RWPE1 (cell line): ENCODE data around the gene ADAMTS13.
"Not testable (repeated sequence)": the region's sequence is repeated elsewhere in the genome, so short reads cannot be mapped to it uniquely, and the experiment has no call there.

Experiments used
- CTCF ChIA-PET: fragments of 350-600 bp; sonication (Branson Sonifier 250); formaldehyde crosslinking; extraction: SDS; loops from one replicate; lab custom pipeline; 2021; lab: Yijun Ruan, JAX
- POLR2A ChIA-PET: fragments of 400-600 bp; formaldehyde crosslinking; extraction: SDS; loops from one replicate; lab custom pipeline; 2020; ENCODE audit warnings: antibody characterized with exemption; ENCODE audit not compliant: low non-redundant PET; lab: Yijun Ruan, JAX
- DNase-seq: peaks from one replicate; pipeline ENCODE4 v3.0.0; 2012; ENCODE audit warnings: low spot score
- H3K27ac ChIP-seq: fragments of 450-650 bp; 2 replicates; pipeline ENCODE4 v1.5.1; 2017
- CTCF ChIP-seq: fragments of 450-650 bp; conservative IDR thresholded peaks from 2 replicates; pipeline ENCODE4 v1.5.1; 2017; ENCODE audit warnings: low read depth, mild to moderate bottlenecking

The ADAMTS13 gene

GRCh38 chr9:133421615-133422542, at the start of gene ADAMTS13:
TSS of gene ADAMTS13 (plus strand) at chr9:133422367. CDS start at chr9:133422444, 77 bp downstream.
- TF ChIP-seq CTCF: no peak
- POLR2A ChIA-PET: no interaction called here

GRCh38 chr9:133374612-133375115, 47.5 kb upstream of the ADAMTS13 start:
- H3K27ac ChIP-seq: peak overlapping the region; percentile 92
- no peak for DNase-seq
- ChIA-PET POLR2A (no interaction called here), CTCF (interaction anchor here (0.6 to 0.9 kb wide), 3 partner anchors 14 to 112 kb away, joined by 3 to 4 read pairs (median 3); no protein-coding TSS in a partner anchor)
- TF ChIP-seq CTCF: no peak

More at GRCh38 chr9:133421615-133422542, at the start of gene ADAMTS13:
- peak within 1 kb of the TSS; percentile 46 for H3K27ac ChIP-seq
- CTCF ChIA-PET: interaction anchor here (0.7 kb wide), 1 partner anchor 486 kb away, joined by 6 read pairs; no protein-coding TSS in a partner anchor
- DNase-seq: no peak

GRCh38 chr9:133375116-133375723, 46.9 kb upstream of the ADAMTS13 start:
- peak overlapping the region; percentile 92 for H3K27ac ChIP-seq
- DNase-seq: peak; percentile 72
- TF ChIP-seq CTCF: peak; percentile 79
- ChIA-PET POLR2A (interaction anchor here (0.6 kb wide), 1 partner anchor 68 kb away, joined by 3 read pairs; no protein-coding TSS in a partner anchor), CTCF (interaction anchor here (0.6 to 0.9 kb wide), 2 partner anchors 44 to 111 kb away, joined by 3 to 4 read pairs; no protein-coding TSS in a partner anchor)

- CTCF ChIA-PET: interaction anchor here (0.6 to 1.4 kb wide), 4 partner anchors 18 to 360 kb away, joined by 3 to 4 read pairs (median 4); no protein-coding TSS in a partner anchor
Observed at GRCh38 chr9:133375724-133376654, 46.2 kb upstream of the ADAMTS13 start, which contains the start of the genes STKLD1 and SURF4. TSS of gene STKLD1 (plus strand) at chr9:133376366. CDS start at chr9:133376474, 108 bp downstream. TSS of gene SURF4 (minus strand) at chr9:133376060. CDS start at chr9:133375969, 91 bp downstream.

GRCh38 chr9:133377280-133377679, 44.9 kb upstream of the ADAMTS13 start:
- DNase-seq: not testable (repeated sequence)
- H3K27ac ChIP-seq: peak overlapping the region; percentile 40
- CTCF ChIA-PET: interaction anchor here (0.7 to 1.4 kb wide), 3 partner anchors 17 to 1039 kb away, joined by 3 to 7 read pairs (median 3); no protein-coding TSS in a partner anchor
- POLR2A ChIA-PET: interaction anchor here (0.6 to 1.1 kb wide), 2 partner anchors 40 to 217 kb away, joined by 3 read pairs; no protein-coding TSS in a partner anchor

More at GRCh38 chr9:133375724-133376654, 46.2 kb upstream of the ADAMTS13 start, which contains the start of the genes STKLD1 and SURF4:
- peak; percentile 100 for DNase-seq
- no peak for TF ChIP-seq CTCF
- POLR2A ChIA-PET: interaction anchor here (0.6 kb wide), 2 partner anchors 28 to 68 kb away, joined by 3 to 4 read pairs; partner anchors contain the start of genes MED22 and RPL7A
- peak within 1 kb of the TSS; percentile 92 for H3K27ac ChIP-seq
